ENCODE measurements around the gene NPAS3.

- TF ChIP-seq EZH2 (IDR thresholded peaks at IDR 0.05; ENCODE audit: borderline replicate concordance, low read depth, low read length, severe bottlenecking) (no peak), CTCF (IDR thresholded peaks at IDR 0.05; ENCODE audit: extremely low read depth in 1 of 2, insufficient read depth in 1 of 2, low read depth in 1 of 2, low read length in 2 of 2) (no peak), JUN (IDR thresholded peaks at IDR 0.05; ENCODE audit: borderline replicate concordance, insufficient read depth, insufficient read length, low read depth) (no peak)
Observed at GRCh38 chr14:33010495-33010894, 71.8 kb downstream of the NPAS3 start.

Data from endothelial cell of umbilical vein (primary cell).